K562 (cell line): ENCODE data around the gene METRN. TPM values are rescaled to one million over a fixed set of nuclear protein-coding genes. Genes with fewer than 3 reads are reported as not detected.

Experiments
- CLOCK ChIP-seq: fragments of 250-450 bp; sonication (Bioruptor Pico); IDR thresholded peaks from 2 replicates; pipeline ENCODE4 v1.4.0; 2020; ENCODE audit warnings: mild to moderate bottlenecking, moderate library complexity, borderline replicate concordance
- CSDE1 ChIP-seq, 2 experiments: fragments of 450-650 bp; IDR thresholded peaks; 2 replicates each; pipeline ENCODE4 v1.6.1; 2016; ENCODE audit warnings: mild to moderate bottlenecking in 1 of 2
- EZH2 ChIP-seq: IDR thresholded peaks from 2 replicates; pipeline ENCODE4 v1.6.1; 2012; ENCODE audit warnings: low read depth, mild to moderate bottlenecking, inconsistent platforms, low read length, borderline replicate concordance
- FIP1L1 ChIP-seq: fragments of 200-400 bp; formaldehyde crosslinking; IDR thresholded peaks from 2 replicates; pipeline ENCODE4 v1.6.1; 2018; ENCODE audit warnings: mild to moderate bottlenecking, low read depth, low read length; ENCODE audit not compliant: poor library complexity, severe bottlenecking
- HEY1 ChIP-seq: fragments of 250-450 bp; sonication (Bioruptor Pico); IDR thresholded peaks from 2 replicates; pipeline ENCODE4 v1.5.0; 2020; ENCODE audit warnings: mild to moderate bottlenecking, moderate library complexity, borderline replicate concordance
- NBN ChIP-seq: fragments of 450-650 bp; IDR thresholded peaks from 2 replicates; pipeline ENCODE4 v1.6.1; 2016; ENCODE audit warnings: low read depth, mild to moderate bottlenecking
- NR1H2 ChIP-seq: sonication (generic); formaldehyde crosslinking; IDR thresholded peaks from 2 replicates; pipeline ENCODE4 v1.4.0; 2020; ENCODE audit warnings: mild to moderate bottlenecking, missing genetic modification reagents
- NR2C2 ChIP-seq, 2 experiments: fragments of 200-800 bp in 1 of 2; sonication (Bioruptor generic) in 1 of 2; sonication (generic) in 1 of 2; formaldehyde crosslinking in 1 of 2; IDR thresholded peaks; 2 replicates each; pipeline versions ENCODE4 v1.6.1 to v1.8.0; 2016 to 2022; ENCODE audit warnings: mild to moderate bottlenecking in 1 of 2, missing compliant biosample characterization in 1 of 2, missing genetic modification characterization in 1 of 2, missing genetic modification reagents in 1 of 2
- ZKSCAN3 ChIP-seq: fragments of 250-450 bp; sonication (Bioruptor Pico); IDR thresholded peaks from 2 replicates; pipeline ENCODE4 v1.4.0; 2020
- ZNF75A ChIP-seq: fragments of 450-650 bp; formaldehyde crosslinking; IDR thresholded peaks from 2 replicates; pipeline ENCODE4 v1.4.0; 2020; ENCODE audit warnings: mild to moderate bottlenecking
- polyA plus RNA-seq, 8 experiments: library from polyadenylated mRNA; depleted of rRNA in 4 of 8; stranded (reverse) in 5 of 8; unstranded in 3 of 8; fragments of >200 nt; fragmentation: Nextera tagmentation in 2 of 8; fragmentation: Illumina TruSeq in 1 of 8; extraction: Ambion mirVana in 2 of 8; extraction: Trizol in 1 of 8; gene quantifications; 2 replicates each; pipeline versions ENCODE4 v1.2.1 to v1.2.3, GENCODE V29; 2011 to 2014; ENCODE audit warnings: inconsistent platforms in 1 of 8, missing spikeins in 1 of 8
- total RNA-seq, 7 experiments: library from RNA; depleted of rRNA in 6 of 7; stranded (reverse); fragments of >200 nt in 6 of 7; fragmentation: Illumina TruSeq in 2 of 7; extraction: Trizol in 2 of 7; gene quantifications; 2 replicates each; pipeline versions ENCODE4 v1.2.1 to v1.2.3, GENCODE V29; 2011 to 2021; ENCODE audit warnings: low replicate concordance in 1 of 7
- TF ChIP-seq, protein P1 (sequence below): sonication (generic); formaldehyde crosslinking; IDR thresholded peaks from 2 replicates; pipeline ENCODE4 v1.8.0; 2023; ENCODE audit warnings: mild to moderate bottlenecking, missing genetic modification reagents

METRN gene
- total and polyA plus RNA-seq, 9 of the 15 experiments (the other 6 are each of a cell fraction or from before 2014, with no cell fraction given): 0.20 to 89.8 (median 15.4) TPM

- TF ChIP-seq FIP1L1: peak; percentile 57
- TF ChIP-seq ZNF75A (CRISPR knock-in tag): no peak
- TF ChIP-seq NR1H2: no peak
- TF ChIP-seq CLOCK (CRISPR knock-in tag): no peak
- no peak for TF ChIP-seq NBN
- TF ChIP-seq ZKSCAN3 (CRISPR knock-in tag): no peak
- peak; percentile 54; the same call in 1 of the 2 replicates for TF ChIP-seq NR2C2 (CRISPR knock-in tag; IDR thresholded peaks at IDR 0.05)
- TF ChIP-seq NR2C2 (tag; IDR thresholded peaks at IDR 0.05): peak; percentile 86
- no peak for TF ChIP-seq HEY1 (CRISPR knock-in tag)
- no peak for TF ChIP-seq EZH2
- TF ChIP-seq, protein P1, sequence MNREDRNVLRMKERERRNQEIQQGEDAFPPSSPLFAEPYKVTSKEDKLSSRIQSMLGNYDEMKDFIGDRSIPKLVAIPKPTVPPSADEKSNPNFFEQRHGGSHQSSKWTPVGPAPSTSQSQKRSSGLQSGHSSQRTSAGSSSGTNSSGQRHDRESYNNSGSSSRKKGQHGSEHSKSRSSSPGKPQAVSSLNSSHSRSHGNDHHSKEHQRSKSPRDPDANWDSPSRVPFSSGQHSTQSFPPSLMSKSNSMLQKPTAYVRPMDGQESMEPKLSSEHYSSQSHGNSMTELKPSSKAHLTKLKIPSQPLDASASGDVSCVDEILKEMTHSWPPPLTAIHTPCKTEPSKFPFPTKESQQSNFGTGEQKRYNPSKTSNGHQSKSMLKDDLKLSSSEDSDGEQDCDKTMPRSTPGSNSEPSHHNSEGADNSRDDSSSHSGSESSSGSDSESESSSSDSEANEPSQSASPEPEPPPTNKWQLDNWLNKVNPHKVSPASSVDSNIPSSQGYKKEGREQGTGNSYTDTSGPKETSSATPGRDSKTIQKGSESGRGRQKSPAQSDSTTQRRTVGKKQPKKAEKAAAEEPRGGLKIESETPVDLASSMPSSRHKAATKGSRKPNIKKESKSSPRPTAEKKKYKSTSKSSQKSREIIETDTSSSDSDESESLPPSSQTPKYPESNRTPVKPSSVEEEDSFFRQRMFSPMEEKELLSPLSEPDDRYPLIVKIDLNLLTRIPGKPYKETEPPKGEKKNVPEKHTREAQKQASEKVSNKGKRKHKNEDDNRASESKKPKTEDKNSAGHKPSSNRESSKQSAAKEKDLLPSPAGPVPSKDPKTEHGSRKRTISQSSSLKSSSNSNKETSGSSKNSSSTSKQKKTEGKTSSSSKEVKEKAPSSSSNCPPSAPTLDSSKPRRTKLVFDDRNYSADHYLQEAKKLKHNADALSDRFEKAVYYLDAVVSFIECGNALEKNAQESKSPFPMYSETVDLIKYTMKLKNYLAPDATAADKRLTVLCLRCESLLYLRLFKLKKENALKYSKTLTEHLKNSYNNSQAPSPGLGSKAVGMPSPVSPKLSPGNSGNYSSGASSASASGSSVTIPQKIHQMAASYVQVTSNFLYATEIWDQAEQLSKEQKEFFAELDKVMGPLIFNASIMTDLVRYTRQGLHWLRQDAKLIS: no peak
- no peak for TF ChIP-seq CSDE1 (IDR thresholded peaks at IDR 0.05)
These were observed 26.0 kb downstream of the METRN start, which contains the start of gene CIAO3 (continued) for GRCh38 chr16:740764-741505.
